NT2/D1 (cell line): ENCODE data around the gene TMEM132E.

Source experiments
- DNase-seq: peaks from one replicate; pipeline ENCODE4 v3.0.0-alpha.2; 2011; ENCODE audit warnings: low read depth, low spot score
- H3K27me3 ChIP-seq: 2 replicates; pipeline ENCODE4 v1.6.0; 2011; ENCODE audit warnings: mild to moderate bottlenecking; ENCODE audit not compliant: insufficient read length, insufficient read depth
- H3K36me3 ChIP-seq: 2 replicates; pipeline ENCODE4 v1.6.1; 2011; ENCODE audit warnings: mild to moderate bottlenecking, low read length, mixed read lengths; ENCODE audit not compliant: insufficient read depth, insufficient read length
- H3K4me1 ChIP-seq: 2 replicates; pipeline ENCODE4 v1.5.1; 2011; ENCODE audit not compliant: insufficient read depth, insufficient read length
- H3K4me3 ChIP-seq: 2 replicates; pipeline ENCODE4 v1.5.1; 2011; ENCODE audit warnings: low read depth; ENCODE audit not compliant: insufficient read length
- H3K9ac ChIP-seq: 2 replicates; pipeline ENCODE4 v1.6.0; 2011; ENCODE audit warnings: low read depth; ENCODE audit not compliant: insufficient read length
- H3K9me3 ChIP-seq: 2 replicates; pipeline ENCODE4 v1.5.1; 2011; ENCODE audit warnings: mild to moderate bottlenecking, low read length; ENCODE audit not compliant: insufficient read depth
- SUZ12 ChIP-seq: IDR thresholded peaks from 2 replicates; pipeline ENCODE4 v1.6.1; 2011; ENCODE audit not compliant: insufficient read length, insufficient read depth; ENCODE audit errors: extremely low read depth
- YY1 ChIP-seq: IDR thresholded peaks from 2 replicates; pipeline ENCODE4 v1.6.1; 2011; ENCODE audit not compliant: insufficient read length, insufficient read depth
- ZNF274 ChIP-seq: IDR thresholded peaks from 2 replicates; pipeline ENCODE4 v1.6.1; 2011; ENCODE audit warnings: mild to moderate bottlenecking, low read depth, low read length

Gene TMEM132E

DNA sequence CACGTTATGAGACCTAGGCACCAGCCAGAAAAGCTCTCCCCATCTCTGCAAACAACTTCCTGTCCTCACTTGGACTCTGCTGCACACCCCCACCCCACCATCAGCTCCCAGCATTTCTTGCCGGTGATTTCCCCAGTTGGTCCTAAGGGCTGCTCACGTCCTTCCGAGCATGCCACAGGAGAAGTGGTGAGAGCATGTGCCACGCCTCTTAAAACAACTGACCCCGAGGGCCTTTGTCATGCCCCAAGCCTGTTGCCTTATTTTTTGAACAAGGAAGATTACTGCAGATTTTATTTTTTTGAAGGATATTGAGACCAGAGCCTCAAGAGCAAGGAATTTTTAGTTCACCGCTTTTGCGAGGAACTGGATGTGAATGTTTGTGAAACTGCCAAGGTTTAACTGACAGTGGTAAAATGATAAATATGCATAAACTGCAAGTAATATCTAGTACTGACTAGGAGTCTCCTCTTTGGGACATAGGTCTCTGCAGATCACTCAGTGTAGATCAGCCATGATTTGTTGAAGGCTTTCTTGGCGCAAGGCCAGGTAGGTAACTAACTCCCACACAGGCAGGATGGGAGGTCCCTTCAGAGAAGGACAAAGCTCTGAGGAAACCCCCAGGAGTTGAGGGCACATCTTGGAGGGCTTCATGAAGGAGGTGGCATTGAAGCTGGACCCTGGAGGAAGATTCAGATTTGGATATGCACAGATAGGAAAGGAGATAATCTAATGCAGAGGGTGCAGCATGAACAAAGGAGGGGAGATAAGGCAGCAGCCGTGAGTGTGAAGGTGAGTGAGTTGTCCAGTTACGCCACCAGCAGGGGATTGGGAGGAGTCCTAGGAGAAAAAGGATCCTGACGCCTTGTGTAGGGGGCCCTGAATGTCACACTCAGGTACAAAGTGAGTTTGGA, 44.7 kb downstream of the TMEM132E start:
- TF ChIP-seq YY1 (no peak), SUZ12 (no peak), ZNF274 (no peak)
- H3K27me3 ChIP-seq, result no peaks in the 10 kb centered on the region
- no peak overlapping the region for H3K9ac ChIP-seq
- H3K9me3 ChIP-seq, result no peaks in the 10 kb centered on the region
- H3K4me3 ChIP-seq, result no peak overlapping the region
- H3K4me1 ChIP-seq, result peaks cover 10% of the 10 kb centered on the region
- no peak for DNase-seq
- no peaks in the 10 kb centered on the region for H3K36me3 ChIP-seq

DNA sequence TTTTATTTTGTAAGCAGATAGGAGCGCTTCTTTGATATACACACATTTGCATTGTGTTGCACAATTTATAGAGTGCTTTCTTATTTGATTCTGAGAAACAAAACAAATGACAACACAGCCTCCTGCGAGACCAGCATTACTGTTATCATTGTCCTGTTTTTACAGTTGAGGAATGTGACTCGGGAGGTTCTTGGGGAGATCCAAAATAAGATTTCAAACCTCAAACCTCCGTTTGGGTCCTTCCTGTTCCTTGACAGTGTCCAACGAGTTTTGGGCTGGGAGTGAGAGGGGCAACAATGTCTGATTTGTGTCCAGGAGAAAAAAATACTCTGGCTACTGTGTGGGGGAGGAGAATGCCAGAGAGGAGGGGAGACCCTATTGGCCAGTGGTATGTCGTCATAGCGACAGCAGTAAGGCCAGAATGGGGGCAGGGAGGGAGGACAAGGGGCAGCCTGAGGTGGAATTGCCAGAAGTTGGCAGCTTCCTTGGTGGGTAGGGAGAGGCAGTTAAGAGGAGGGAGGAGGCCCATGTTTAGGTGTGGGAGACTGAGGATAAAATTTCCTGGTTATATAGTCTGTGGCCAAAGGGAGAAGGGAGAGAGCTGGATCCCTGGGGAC, 45.5 kb downstream of the TMEM132E start:
- H3K36me3 ChIP-seq, result no peaks in the 10 kb centered on the region
- peaks cover 10% of the 10 kb centered on the region for H3K4me1 ChIP-seq
- no peak for DNase-seq
- TF ChIP-seq SUZ12 (no peak), ZNF274 (no peak), YY1 (no peak)
- H3K27me3 ChIP-seq, result no peaks in the 10 kb centered on the region
- no peaks in the 10 kb centered on the region for H3K9me3 ChIP-seq
- no peak overlapping the region for H3K9ac ChIP-seq
- H3K4me3 ChIP-seq, result no peak overlapping the region

DNA sequence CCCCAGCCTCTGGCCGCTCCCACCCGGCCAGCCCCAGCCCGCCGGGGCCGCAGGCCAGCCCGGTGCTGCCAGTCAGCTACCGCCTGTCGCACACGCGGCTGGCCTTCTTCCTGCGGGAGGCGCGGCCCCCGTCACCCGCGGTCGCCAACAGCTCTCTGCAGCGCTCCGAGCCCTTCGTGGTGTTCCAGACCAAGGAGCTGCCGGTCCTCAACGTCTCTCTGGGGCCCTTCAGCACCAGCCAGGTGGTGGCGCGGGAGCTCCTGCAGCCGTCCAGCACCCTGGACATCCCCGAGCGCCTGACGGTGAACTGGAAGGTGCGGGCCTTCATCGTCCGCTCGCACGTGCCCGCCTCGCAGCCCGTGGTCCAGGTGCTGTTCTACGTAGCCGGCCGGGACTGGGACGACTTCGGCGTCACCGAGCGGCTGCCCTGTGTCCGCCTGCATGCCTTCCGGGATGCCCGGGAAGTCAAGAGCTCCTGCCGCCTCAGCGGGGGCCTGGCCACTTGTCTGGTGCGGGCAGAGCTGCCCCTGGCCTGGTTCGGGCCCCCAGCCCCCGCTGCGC, 46.8 kb downstream of the TMEM132E start:
- H3K4me3 ChIP-seq, result no peak overlapping the region

DNA sequence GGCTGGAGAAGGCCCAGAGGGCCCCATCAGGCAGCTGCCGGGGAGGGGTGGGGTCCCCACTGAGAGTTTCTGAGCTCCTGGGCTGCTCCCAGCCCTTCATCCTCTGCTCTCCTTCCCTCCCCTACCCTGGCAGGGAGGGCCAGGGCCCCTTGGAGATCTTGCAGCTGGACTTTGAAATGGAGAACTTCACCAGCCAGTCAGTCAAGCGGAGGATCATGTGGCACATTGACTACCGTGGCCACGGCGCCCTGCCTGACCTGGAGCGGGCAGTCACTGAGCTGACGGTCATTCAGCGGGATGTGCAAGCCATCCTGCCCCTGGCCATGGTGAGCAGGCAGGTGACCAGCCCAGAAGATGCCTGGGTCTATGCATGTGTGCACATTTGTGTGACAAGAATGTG, 49.5 kb downstream of the TMEM132E start:
- H3K4me1 ChIP-seq, result peaks cover 7% of the 10 kb centered on the region
- H3K27me3 ChIP-seq, result no peaks in the 10 kb centered on the region
- H3K4me3 ChIP-seq, result no peak overlapping the region
- H3K36me3 ChIP-seq, result no peaks in the 10 kb centered on the region
- no peak for TF ChIP-seq ZNF274
- TF ChIP-seq YY1, result no peak
- no peak for TF ChIP-seq SUZ12
- H3K9me3 ChIP-seq, result no peaks in the 10 kb centered on the region
- no peak for DNase-seq
- no peak overlapping the region for H3K9ac ChIP-seq

More for the DNA sequence above, 46.8 kb downstream of the TMEM132E start:
- Histone ChIP-seq H3K36me3 (no peaks in the 10 kb centered on the region), H3K9ac (no peak overlapping the region), H3K27me3 (no peaks in the 10 kb centered on the region), H3K9me3 (no peaks in the 10 kb centered on the region), H3K4me1 (peaks cover 10% of the 10 kb centered on the region)
- DNase-seq, result no peak
- no peak for TF ChIP-seq YY1
- no peak for TF ChIP-seq ZNF274

DNA sequence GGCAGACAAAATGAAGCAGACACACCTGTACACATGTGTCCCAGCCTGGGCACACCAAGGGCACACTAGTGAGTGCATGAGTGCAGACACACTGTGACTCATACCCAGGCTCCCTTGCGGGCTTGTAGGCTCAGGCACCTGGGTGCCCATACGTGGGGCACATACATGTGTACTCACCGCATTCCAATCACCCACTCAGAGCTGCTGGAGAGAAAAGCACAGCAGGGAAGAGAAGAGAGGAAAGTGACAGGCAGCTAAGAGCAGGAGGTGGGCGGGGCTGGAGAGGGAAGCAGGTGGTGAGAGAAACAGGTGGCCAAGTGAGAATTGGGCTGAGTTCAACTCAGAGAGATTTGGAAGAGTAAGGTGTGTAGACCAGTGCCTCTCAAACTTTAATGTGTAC, 54.0 kb downstream of the TMEM132E start:
- no peak for DNase-seq
- TF ChIP-seq SUZ12 (no peak), ZNF274 (no peak), YY1 (no peak)
- peaks cover 27% of the 10 kb centered on the region for H3K27me3 ChIP-seq

DNA sequence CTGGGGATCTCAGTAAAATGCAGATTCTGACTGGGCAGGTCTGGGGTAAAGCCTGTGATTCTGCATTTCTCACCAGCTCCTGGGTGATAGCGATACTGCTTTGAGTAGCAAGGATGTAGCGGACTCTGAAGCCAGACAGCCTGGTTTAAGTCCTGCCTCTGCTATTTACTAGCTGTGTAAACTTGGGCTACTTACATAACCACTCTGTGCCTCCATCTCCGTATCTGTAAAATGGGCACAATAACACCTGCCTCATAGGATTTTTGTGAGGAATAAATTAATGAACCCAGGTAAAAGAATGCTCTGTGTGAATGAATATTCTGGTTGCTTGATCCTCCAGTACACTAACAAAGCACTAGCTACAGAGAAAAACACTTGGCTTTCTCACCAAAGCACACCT, 54.4 kb downstream of the TMEM132E start:
- Histone ChIP-seq H3K9ac (no peak overlapping the region), H3K9me3 (no peaks in the 10 kb centered on the region), H3K36me3 (no peaks in the 10 kb centered on the region), H3K4me1 (peaks cover 2% of the 10 kb centered on the region), H3K4me3 (no peak overlapping the region), H3K27me3 (peaks cover 27% of the 10 kb centered on the region)
- no peak for DNase-seq
- no peak for TF ChIP-seq YY1
- no peak for TF ChIP-seq ZNF274
- no peak for TF ChIP-seq SUZ12

More for the DNA sequence above, 54.0 kb downstream of the TMEM132E start:
- no peaks in the 10 kb centered on the region for H3K9me3 ChIP-seq
- no peak overlapping the region for H3K4me3 ChIP-seq
- H3K4me1 ChIP-seq, result peaks cover 2% of the 10 kb centered on the region
- H3K9ac ChIP-seq, result no peak overlapping the region
- no peaks in the 10 kb centered on the region for H3K36me3 ChIP-seq

DNA sequence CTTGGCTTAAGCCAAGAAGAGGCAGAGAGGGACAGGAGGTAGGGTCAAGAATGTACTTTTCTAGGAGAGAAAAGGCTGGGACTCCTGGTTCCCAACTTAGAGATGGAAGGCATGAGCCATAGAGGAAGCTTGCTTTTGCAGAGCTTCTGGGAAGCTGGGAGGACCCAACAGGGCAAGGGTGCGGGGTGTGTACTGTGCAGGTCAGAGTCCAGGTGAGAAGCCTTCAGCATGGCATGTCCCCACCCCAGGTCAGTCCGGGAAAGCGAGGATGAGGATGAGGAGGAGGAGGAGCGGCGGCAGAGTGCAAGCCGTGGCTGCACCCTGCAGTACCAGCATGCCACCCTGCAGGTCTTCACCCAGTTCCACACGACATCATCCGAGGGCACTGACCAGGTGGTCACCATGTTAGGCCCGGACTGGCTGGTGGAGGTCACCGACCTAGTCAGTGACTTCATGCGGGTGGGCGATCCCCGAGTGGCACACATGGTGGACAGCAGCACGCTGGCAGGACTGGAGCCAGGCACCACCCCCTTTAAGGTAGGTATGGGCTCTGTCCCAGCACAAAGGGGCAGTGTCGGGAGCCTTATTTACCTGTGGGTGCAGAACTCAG, 55.3 kb downstream of the TMEM132E start:
- no peak overlapping the region for H3K9ac ChIP-seq
- H3K4me3 ChIP-seq, result no peak overlapping the region
- H3K9me3 ChIP-seq, result no peaks in the 10 kb centered on the region
- no peak for DNase-seq
- peaks cover 32% of the 10 kb centered on the region for H3K27me3 ChIP-seq
- H3K36me3 ChIP-seq, result no peaks in the 10 kb centered on the region
- peaks cover 2% of the 10 kb centered on the region for H3K4me1 ChIP-seq
- no peak for TF ChIP-seq YY1
- no peak for TF ChIP-seq SUZ12
- TF ChIP-seq ZNF274, result no peak
